Peyer's patch (tissue), 4 donors: ENCODE data around the gene POLR3H.

Experiments used
- CTCF ChIP-seq, 6 experiments: fragments of 450-650 bp in 4 of 6; fragments of 200-600 bp in 2 of 6; sonication (generic) in 1 of 6; IDR thresholded peaks; one replicate each; pipeline ENCODE4 v1.5.1; 2017 to 2019; ENCODE audit warnings: antibody characterized with exemption in 6 of 6, mild to moderate bottlenecking in 3 of 6, moderate library complexity in 1 of 6
- POLR2A ChIP-seq, 2 donors: fragments of 450-650 bp; IDR thresholded peaks; one replicate each; pipeline ENCODE4 v1.5.1; 2017; ENCODE audit warnings: antibody characterized with exemption in 2 of 2, mild to moderate bottlenecking in 2 of 2, moderate library complexity in 2 of 2

GRCh38 chr22:41575533-41575932 lies 31.3 kb upstream of the POLR3H start:
- no peak for TF ChIP-seq CTCF (IDR thresholded peaks at IDR 0.05)
- TF ChIP-seq POLR2A (IDR thresholded peaks at IDR 0.05), result no peak
